Measurements from ENCODE around the gene CNOT4.
"Not testable (repeated sequence)": the region's sequence is repeated elsewhere in the genome, so short reads cannot be mapped to it uniquely, and the experiment has no call there.

CNOT4 gene

DNA sequence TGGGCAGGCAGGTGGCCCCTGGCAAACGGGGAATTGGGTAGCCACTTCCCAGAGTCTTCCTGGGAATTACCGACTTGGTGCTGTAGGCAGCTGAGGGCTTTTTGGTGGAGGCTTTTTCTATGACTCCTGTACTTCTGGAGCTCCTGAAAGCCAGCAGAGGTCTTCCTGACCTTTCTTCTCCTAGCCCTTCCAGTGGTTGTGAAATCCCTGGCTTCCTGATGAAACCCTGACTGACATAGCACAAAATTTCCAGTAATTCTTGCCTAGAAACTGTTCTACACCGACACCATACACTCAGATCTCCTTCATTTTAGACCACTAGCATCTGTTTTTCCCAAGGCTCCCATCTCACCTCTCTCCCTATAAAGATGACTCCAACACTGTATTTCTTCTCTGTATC, 156.1 kb downstream of the CNOT4 start:
- DNase-seq, result no peak

DNA sequence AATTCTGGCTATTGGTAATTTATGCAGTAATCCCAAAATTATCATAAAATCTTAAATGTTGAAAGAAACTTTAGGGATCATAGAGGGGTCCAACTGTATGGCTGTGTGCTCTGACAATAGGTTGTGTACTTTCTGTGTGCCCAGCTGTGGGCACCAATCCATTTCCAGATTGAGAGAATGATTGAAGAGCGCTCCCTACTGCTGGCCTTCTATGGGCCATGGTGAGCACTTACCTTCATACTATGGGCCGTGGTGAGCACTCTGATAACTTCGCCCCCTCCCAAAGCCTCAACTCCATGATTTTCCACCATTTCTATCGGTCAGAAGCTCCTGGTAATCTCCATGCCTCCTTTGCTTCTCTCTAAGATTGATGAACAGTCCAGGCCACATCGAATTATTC, 157.6 kb downstream of the CNOT4 start:
- DNase-seq, result no peak

DNA sequence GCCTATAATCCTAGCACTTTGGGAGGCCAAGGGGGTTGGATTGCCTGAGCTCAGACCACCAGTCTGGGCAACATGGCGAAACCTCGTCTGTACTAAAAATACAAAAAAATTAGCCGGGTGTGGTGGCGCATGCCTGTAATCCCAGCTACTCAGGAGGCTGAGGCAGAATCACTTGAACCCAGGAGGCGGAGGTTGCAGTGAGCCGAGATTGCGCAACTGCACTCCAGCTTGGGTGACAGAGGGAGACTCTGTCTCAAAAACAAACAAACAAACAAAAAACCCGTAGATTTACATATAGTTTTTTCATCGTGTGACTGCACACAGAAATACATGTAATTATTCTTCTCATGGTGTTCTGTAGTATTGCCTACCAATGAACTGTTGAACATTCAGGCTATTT, 158.8 kb downstream of the CNOT4 start:
- not testable (repeated sequence) for DNase-seq

DNA sequence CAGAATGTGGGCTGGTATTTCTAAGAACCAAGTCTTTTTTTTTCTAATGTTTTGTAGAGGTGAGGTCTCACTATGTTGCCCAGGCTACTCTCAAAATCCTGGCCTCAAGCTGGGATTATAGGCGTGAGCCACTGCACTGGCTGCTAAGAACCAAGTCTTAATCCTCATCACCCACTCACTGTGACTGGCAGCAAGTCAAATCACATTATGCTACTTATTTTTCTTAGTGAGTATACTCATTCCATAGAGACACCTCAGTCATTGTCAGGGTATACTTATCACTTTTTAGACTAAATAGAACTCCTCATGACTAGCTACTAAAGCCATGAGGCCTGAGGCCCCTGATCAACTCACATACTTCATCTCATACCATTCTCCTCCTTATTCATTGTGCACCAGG, 160.2 kb downstream of the CNOT4 start:
- DNase-seq, result no peak

DNA sequence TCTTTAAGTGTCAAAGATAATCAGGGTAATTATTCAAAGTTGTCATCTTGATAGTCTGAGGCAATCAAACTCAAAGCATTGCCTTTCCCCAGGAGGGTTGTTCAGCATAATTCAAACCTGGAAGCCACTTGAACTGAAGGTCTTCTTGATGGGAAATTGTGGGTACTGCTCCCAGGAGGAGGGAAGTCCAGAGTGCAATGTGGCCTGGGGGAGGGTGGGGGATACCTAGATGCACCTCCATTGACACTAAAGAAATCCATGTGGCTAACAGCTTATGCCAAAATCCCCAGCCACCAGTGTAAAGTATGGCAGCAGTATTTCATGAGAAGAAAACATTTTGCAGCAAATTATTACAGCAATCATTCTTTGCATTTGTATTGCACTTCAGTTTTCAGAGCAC, 161.4 kb downstream of the CNOT4 start:
- no peak for DNase-seq

DNA sequence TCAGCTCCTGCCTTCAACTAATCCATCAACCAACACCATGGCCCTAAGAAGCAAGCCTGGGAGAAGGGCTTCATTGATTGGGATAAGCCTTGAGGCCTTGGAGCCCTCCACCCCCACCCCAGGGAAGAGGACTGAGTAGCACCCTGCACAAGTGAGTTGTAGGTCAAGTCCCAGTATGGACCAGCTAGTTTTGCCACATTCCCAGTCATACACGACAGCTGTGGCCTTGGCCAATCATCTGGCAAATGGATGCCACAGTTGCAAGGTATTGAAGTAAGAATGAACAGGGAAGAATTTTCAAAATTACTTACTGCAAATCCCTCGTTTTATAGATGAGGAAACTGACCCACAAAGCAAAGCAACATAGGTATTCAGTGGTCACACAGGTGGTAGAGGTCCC, 166.5 kb downstream of the CNOT4 start:
- no peak for DNase-seq

DNA sequence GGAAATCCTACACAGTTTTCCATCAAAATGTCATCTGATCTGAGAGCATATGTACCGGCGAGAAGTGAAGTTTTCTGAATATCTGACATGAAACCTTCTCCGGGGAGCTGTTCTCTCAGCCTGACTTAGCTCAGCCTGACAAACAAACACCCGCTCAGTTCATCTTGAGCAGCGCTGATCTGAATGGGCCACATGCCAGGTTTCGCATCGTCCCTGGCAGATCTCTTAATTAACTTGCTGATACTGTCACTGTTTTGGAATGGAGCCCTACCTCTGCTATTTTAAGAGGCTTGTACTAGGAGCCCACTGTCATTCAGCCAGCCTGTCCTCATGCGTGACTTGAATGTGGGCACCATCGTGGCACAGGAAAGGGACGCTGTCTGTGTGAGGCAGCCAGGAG, 167.0 kb downstream of the CNOT4 start:
- DNase-seq, result no peak

DNA sequence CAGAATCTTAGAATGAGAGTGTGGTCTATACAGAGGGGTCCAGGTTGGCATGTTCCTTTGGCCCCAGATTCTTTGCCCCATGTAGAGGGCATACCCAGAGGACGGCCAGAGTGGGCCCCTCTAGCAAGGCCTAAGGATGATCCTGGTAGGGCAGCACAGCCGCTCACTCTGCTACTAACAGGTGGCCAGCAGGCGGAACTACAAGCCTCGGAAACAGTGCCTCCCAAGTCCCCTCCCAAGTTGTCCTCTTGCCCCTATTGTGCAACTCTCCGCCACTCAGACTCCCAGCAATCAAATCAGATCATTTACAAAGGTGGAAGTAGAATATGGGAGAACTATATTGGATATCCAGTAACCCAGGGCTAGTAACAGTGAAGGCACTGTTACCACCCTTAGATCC, 168.9 kb downstream of the CNOT4 start:
- no peak for DNase-seq

DNA sequence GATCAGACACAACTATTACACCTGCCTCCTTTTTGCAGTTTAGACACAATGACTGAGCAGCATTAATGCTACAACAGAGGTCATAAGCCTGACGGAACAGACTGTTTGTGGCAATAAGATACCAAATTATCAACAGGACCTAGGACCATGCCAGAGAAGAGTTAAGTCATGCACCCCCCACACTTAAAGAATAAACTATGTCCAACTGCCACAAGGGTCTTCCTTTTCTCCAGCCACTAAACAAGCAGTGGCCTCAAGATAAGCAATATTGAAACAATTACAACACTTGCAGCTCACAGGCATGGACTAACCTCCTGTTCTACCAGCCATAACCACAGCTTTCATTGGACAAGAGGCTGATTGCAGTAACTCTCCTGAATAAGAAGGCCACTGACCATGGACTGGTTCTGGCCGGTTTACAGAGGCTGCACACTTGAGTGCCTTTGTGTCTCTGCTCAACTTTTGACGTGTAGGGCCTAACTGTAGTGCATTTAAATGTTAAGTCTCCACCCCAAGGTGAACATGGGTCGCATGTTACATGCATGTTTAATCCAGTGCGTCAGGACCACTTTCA, 171.8 kb downstream of the CNOT4 start:
- no peak for DNase-seq

DNA sequence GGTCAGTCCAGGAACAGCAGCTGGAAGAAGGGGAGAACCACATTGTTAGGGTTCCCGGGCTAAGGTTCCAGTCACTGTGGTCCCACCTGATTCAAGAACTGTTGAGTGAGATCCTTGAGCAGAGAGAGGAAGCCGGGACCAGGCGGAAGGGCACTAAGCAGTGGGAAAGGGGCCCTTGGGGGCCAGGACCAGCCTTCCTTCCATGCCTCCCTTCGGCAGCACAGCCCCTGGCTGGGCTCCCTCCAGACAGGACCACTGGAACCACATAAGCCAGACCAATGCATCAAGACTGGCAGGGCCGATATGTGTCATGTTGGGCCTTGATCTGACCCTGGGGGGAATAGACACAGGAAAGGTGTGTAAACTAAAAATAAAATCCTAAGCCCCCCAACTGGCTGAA, 172.4 kb downstream of the CNOT4 start:
- no peak for DNase-seq

DNA sequence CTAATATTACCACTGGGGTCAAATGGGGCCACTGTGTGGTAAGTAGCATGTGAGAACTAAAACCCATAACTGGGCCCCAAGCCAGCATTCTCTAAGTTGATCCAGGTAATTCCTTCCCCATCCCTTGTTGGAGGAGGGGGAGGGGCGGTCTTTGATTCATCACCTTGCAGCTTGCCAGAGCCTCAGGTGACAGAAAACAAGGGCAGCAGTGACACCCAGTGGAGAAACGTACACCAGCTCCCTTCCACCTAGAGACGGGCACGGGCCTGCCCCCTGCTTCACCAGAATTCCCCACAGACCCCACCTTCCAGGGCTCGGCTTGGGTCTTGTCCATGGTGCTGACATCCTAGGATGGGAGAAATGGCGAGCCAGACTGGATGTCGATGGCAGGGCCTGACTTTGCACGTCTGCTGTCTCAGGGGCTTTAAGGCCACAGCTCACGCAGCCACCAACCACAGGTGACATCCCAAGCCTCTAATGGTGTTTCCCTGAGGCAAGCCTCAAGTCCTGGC, 174.2 kb downstream of the CNOT4 start:
- peak; percentile 26 for DNase-seq

DNA sequence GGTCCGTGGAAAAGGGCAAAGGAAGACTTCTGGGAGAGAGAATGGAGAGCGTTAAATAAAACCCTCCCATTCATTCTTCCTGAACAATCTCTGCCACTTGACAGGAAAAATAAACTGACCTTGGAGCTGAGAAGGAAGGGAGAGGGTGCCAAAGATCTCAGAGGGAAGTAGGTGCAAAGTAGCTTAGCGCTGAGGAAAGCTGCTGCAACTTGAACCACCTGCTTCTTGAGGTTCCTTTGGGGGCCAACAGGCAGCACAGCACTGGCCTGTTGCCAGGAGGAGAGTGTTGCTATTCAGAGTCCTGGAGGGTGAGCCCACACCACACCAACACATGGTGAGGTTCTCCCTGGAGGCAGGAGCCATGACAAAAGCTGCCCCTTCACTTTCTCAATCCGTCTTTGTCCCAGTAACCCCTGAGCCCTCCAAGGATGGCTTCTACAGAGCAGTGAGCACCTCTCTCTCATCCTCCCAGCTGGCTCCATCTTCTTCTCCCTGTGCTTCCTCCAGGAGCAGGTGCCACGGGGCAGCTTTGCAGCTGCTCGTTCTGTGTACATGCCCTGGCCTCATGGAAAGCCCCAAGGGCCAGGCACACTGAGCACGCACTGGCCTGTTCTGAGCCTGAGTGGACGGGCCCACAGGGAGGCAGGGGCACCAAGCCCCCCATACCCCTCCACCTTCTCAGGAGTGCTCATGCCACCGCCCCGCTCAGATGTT, 174.9 kb downstream of the CNOT4 start:
- no peak for DNase-seq

DNA sequence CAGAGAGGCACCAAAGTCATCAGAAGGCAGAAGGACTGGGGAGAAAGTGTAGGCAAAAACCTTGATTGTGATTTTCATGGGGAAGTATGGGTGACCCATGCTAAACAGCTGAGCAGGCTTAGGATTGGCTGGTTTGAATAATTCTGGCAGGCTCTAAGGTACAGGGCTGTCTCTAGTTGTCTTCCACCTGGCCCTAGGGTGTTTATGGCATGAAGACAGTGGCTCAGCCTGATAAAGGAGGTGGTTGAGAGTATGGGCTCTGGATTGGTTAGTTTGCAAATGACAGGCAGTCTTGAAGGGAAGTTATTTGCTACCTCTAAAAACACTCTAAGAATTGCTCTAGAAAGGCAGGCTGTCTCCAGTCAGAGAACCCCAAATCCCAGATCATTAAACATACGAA, 176.0 kb downstream of the CNOT4 start:
- DNase-seq, result no peak

DNA sequence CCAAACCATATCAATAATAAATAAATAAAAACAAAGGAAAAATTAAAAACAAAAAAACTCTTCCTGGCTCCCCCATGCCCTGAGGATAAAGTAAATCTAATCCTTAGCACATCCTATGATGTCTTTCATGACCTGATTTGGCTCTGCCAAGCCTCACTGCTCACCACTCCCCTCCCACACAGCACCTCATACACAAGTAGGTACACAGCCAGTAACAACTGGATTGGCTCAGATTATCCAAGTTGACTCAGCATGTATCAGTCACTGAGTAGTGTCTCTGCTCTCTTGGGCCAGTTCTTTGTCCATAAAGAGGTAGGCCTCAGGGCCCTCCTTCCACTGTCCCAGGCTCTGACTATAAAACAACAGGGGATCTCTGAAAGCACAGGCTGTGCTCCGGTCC, 176.7 kb downstream of the CNOT4 start:
- DNase-seq, result no peak

DNA sequence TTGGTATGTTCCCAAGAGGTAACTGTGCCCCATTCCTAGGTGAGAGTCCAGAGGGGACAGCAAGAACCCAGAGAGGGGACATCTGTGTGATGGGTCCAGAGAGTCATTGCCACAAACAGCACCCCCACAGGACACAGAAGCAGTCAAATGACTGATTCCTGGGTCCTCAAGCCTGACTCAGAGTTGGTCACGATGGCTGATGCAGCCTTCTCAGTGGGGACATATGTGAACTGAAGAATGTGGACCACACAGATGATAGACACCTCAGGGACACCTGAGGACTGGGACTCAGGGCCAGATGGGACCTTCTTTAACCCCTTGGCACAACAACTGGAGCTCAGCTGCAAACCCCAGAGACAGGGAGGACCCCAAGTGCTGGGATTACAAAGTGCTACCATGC, 179.8 kb downstream of the CNOT4 start:
- DNase-seq, result no peak

DNA sequence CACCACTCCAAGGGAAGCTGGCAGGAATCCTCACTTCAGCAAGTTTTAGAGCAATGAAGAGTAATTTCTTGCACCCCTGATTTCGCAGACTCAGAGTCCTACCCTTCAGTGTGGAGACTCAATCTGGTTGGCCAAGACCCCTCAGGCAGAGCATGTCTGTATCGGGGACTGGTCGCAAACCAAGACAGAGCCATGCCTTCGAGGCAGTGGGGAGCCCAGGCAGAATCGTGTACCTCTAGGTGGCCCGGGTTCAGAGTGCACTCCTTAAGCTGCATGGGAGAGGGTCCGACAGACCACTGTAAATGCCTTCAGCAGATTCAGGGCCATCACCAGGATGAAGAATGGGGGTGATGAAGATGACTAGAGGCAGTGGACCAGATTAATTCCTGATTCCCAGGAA, 181.4 kb downstream of the CNOT4 start:
- DNase-seq, result no peak

DNA sequence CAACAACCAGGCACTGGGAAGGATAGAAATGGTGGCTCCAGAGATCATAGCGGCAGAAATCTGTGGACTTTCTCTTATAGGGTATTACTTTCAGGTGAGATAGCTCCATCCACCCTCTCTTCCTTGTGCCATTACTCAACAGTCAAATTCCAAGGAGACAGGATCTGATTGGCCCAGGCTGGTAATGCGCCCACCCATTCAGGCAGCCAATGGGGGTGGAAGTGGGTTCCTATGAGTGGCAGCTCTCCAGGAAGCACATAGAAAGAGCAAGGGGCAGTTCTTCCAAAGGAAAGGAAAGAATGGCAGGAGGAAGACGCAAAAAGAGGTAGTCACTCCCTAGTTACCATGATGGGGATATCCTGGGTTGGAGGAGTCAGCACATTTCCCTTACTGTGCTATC, 181.8 kb downstream of the CNOT4 start:
- DNase-seq, result no peak

DNA sequence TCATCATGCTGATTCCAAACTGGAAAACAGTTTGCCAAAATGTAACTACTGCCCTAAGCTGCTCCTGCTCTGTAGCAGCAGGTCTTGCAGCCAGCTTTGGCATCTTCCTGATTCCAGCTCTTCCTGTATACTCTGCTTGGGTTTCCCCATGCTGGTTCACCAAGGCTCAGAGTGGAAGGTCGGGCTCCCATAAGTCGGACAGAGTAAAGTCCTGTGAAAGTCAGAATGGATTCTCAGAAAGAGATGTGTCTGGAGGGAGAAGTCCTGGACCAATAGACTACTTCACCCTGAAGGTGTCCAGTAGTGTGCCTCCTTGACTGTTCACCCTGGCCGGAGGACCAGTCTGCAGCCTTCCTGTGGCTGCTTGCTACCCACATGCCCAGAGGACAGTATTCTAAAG, 182.4 kb downstream of the CNOT4 start:
- no peak for DNase-seq

DNA sequence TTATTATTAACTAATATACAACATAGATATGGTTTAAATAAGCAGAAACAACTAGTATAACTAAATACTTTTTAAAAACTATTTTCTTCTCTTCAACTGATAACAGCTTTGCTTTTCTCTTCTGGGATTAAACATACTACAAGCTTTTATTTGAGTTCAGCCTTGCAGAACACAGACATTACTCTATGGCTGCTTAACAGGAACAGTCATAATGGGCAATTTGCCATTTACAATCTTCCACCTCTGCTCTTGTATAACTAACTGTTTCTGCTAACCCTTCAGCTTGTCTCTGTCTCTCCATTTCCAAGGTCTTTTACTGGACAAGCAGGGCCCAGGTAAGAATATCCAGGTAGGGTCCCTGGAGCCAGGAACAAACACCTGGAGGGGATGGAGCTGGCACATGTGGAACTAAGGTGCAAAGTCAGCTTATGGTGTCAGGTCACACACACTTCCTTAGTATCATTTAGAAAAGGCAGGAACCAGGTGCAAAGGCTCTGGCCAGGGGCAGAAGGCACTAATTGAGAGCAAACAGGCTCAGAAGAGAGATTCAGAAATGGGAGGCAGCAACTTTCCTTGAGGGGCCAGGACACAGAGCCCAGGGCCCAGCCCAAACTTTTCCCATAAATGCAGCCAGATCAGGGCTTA, 183.1 kb downstream of the CNOT4 start:
- DNase-seq, result no peak

DNA sequence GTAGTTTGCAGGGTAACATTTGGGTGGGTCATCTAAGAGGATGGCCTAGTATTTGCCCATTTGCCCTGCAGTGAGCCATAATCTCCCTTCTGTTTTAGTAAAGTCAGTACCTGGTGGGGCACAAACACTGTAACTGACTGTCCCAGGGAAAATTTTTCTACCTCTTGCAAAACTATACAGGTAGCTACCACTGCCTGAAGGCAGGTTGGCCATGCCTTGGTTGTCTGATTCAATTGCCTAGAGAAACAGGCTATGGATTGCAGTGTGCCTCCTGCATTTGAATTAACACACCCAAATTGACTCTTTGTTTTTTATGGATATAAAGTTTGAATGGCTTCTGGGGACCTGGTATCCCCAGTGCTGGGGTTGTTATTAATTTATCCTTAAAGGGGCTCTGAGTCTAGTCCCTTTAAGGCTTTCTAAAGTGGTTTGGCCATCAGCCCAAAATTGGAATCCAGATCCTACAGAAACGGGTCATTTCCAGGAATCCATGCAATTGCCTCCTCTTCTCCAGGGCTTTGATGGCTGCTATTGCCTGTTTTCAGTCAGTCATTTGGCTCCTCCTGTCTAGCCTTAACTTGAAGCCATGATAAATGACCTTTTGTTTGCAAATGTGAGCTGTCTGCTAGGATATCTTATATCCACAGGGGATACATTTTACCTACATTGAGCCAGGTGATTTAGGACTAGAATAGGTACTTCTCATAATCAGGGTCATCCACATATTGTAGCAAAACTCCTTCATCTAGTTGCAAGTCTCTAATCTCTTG, 187.1 kb downstream of the CNOT4 start:
- DNase-seq, result no peak

DNA sequence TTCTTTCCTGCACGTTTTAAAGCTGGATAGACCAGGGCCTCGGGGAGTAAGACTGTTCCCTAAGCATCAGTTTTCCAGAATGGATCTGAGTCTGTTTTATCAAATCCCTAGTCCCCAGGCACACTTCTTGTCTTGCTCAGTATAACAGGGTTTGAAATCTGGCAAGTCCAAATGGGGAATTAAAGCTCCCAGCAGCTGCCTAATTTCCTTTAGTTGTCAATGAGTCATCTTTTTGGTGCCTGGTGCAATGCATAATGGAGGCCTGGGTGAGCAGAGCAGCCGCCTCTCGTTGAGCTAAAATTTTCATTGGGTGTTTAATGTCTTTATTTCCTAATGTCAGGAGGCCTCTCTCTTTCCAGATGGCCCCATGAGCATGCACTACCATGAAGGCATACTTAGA, 188.3 kb downstream of the CNOT4 start:
- DNase-seq, result no peak

DNA sequence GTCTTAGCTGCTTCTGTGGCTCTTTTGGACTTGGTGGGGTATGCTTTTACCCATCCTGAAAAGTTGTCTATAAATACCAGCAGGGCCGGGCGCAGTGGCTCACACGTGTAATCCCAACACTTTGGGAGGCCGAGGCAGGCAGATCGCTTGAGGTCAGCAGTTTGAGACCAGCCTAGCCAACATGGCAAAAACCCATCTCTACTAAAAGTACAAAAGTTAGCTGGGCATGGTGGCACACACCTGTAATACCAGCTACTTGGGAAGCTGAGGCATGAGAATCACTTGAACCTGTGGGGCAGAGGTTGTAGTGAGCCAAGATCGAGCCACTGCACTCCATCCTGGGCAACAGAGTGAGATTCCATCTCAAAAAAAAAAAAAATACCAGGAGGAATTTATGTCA, 188.9 kb downstream of the CNOT4 start:
- DNase-seq, result not testable (repeated sequence)

DNA sequence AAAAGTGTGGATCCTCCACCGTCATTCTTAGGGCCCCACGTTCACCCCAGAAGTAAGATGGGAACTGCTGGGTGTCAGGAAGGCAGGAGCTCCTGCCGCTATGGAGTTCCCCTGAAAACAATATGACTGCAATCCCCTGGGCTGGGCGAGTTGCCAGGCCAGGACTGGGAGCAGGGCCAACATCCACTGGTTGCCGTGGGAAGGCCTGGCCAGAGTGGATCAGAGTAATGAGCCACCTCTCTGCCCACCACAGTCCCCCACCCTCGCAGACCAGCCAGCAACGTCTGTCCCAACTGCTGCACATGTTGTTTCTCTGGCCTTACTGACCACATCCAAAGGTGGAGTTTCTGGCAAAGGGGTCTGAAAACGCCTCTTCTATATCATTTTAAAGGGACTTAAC, 189.6 kb downstream of the CNOT4 start:
- DNase-seq, result no peak

Measured in CD4-positive, alpha-beta T cell treated with Interleukin-12 subunit alpha and Interleukin-12 subunit beta, for 1 hour (primary cell).